HepG2 (cell line): Measurements from ENCODE around the gene FAM222B. TPM values are rescaled to one million over a fixed set of nuclear protein-coding genes. Genes with fewer than 3 reads are reported as not detected.

Experiments used
- ATAC-seq: fragments of 200-7000 bp; cut with Tn5 transposase; 3 replicates; pipeline ENCODE4 v1.9.1; 2020; ENCODE audit warnings: mild to moderate bottlenecking, moderate library complexity
- BruUV-seq: library from RNA; stranded (reverse); fragments of 400-500 nt; replicated peaks from 2 replicates; lab custom pipeline; 2021; lab: Mats Ljungman, UMichigan
- CTCF ChIA-PET: fragments of 300-600 bp; formaldehyde crosslinking; extraction: SDS; loops from one replicate; lab custom pipeline; 2021; ENCODE audit warnings: low total read pairs, inconsistent platforms, low intra/inter-chr PET ratio; lab: Yijun Ruan, JAX
- POLR2A ChIA-PET: fragments of 350-600 bp; sonication (Branson Sonifier 250); formaldehyde crosslinking; loops from one replicate; lab custom pipeline; 2020; ENCODE audit warnings: antibody characterized with exemption, inconsistent platforms; lab: Yijun Ruan, JAX
- DNase-seq: peaks from one replicate; pipeline ENCODE4 v3.0.0-alpha.2; 2015; ENCODE audit warnings: low spot score
- FAIRE-seq: peaks from 3 replicates; lab custom pipeline; 2011; peaks lifted over from hg19 to GRCh38; lab: Jason Lieb, UNC
- H2AFZ ChIP-seq: one replicate; pipeline ENCODE4 v1.6.1; 2011; ENCODE audit warnings: low read length, inconsistent platforms
- H3K27ac ChIP-seq: fragments of 300-600 bp; 3 replicates; pipeline ENCODE4 v1.8.0; 2011; ENCODE audit warnings: mixed run types, mild to moderate bottlenecking, mixed read lengths, low read length, inconsistent platforms; ENCODE audit not compliant: insufficient read depth; ENCODE audit errors: extremely low read length
- H3K27me3 ChIP-seq, 2 experiments: fragments of 200-600 bp in 1 of 2; 2 replicates in 1 of 2; 3 replicates in 1 of 2; pipeline versions ENCODE4 v1.6.0 to v1.8.0; 2011; ENCODE audit warnings: low read length in 2 of 2, mild to moderate bottlenecking in 2 of 2, moderate library complexity in 2 of 2, inconsistent platforms in 1 of 2; ENCODE audit not compliant: insufficient read depth in 2 of 2, control insufficient read depth in 1 of 2
- H3K36me3 ChIP-seq, 2 experiments: fragments of 200-600 bp in 1 of 2; replicated peaks in 1 of 2; 2 replicates in 1 of 2; 3 replicates in 1 of 2; pipeline versions ENCODE4 v1.5.1 to v1.8.0; 2011; ENCODE audit warnings: low read length in 2 of 2, inconsistent platforms in 1 of 2; ENCODE audit not compliant: insufficient read depth in 2 of 2, control insufficient read depth in 1 of 2
- H3K4me1 ChIP-seq: 2 replicates; pipeline ENCODE4 v1.5.1; 2012; ENCODE audit warnings: low read length, inconsistent platforms; ENCODE audit not compliant: insufficient read depth
- H3K4me2 ChIP-seq: 2 replicates; pipeline ENCODE4 v1.6.0; 2011; ENCODE audit warnings: low read depth, low read length, inconsistent platforms
- H3K4me3 ChIP-seq, 3 experiments: fragments of 200-600 bp in 1 of 3; sonication (generic), shearing (Covaris generic) in 1 of 3; replicated peaks in 1 of 3; 2 replicates each; pipeline ENCODE4 v1.5.1; 2011 to 2016; ENCODE audit warnings: low read length in 3 of 3, inconsistent platforms in 2 of 3, low read depth in 2 of 3, mild to moderate bottlenecking in 2 of 3, control low read depth in 1 of 3, mixed read lengths in 1 of 3; ENCODE audit not compliant: insufficient read depth in 1 of 3
- H3K79me2 ChIP-seq: one replicate; pipeline ENCODE4 v1.6.1; 2011; ENCODE audit warnings: low read length, inconsistent platforms; ENCODE audit not compliant: insufficient read depth
- H3K9ac ChIP-seq: 2 replicates; pipeline ENCODE4 v1.6.0; 2011; ENCODE audit warnings: mild to moderate bottlenecking, low read depth, low read length, inconsistent platforms; ENCODE audit not compliant: insufficient read depth
- H3K9me3 ChIP-seq: 2 replicates; pipeline ENCODE4 v1.5.1; 2012; ENCODE audit warnings: mild to moderate bottlenecking, low read length
- H4K20me1 ChIP-seq: 2 replicates; pipeline ENCODE4 v1.6.0; 2011; ENCODE audit warnings: inconsistent platforms, mild to moderate bottlenecking, low read length, moderate library complexity; ENCODE audit not compliant: insufficient read depth
- ATF4 ChIP-seq, 2 experiments: fragments of 450-650 bp in 1 of 2; sonication (generic) in 1 of 2; formaldehyde crosslinking; IDR thresholded peaks; 2 replicates each; pipeline versions ENCODE4 v1.5.0 to v1.8.0; 2020 to 2022; ENCODE audit warnings: mild to moderate bottlenecking in 1 of 2, missing genetic modification reagents in 1 of 2
- CSRNP2 ChIP-seq: sonication (generic); formaldehyde crosslinking; conservative IDR thresholded peaks from 2 replicates; pipeline ENCODE4 v1.8.0; 2022; ENCODE audit warnings: low read depth, missing genetic modification reagents
- DMTF1 ChIP-seq: sonication (generic); formaldehyde crosslinking; IDR thresholded peaks from 2 replicates; pipeline ENCODE4 v1.4.0; 2020; ENCODE audit warnings: mild to moderate bottlenecking, missing genetic modification reagents
- FOXK1 ChIP-seq: sonication (generic); formaldehyde crosslinking; IDR thresholded peaks from 2 replicates; pipeline ENCODE4 v1.4.0; 2020; ENCODE audit warnings: low read depth, missing genetic modification reagents, borderline replicate concordance
- HNF1B ChIP-seq: sonication (generic); formaldehyde crosslinking; IDR thresholded peaks from 2 replicates; pipeline ENCODE4 v1.5.1; 2020; ENCODE audit warnings: mild to moderate bottlenecking, moderate library complexity, missing genetic modification reagents
- NCOA5 ChIP-seq: sonication (generic); formaldehyde crosslinking; IDR thresholded peaks from 2 replicates; pipeline ENCODE4 v1.4.0; 2020; ENCODE audit warnings: missing genetic modification reagents
- POLR2A ChIP-seq, 2 experiments: IDR thresholded peaks; 2 replicates each; pipeline ENCODE4 v1.6.1; 2011; ENCODE audit warnings: low read depth in 2 of 2, low read length in 2 of 2, mild to moderate bottlenecking in 1 of 2, moderate library complexity in 1 of 2; ENCODE audit not compliant: insufficient read depth in 1 of 2
- RXRB ChIP-seq: IDR thresholded peaks from 2 replicates; pipeline ENCODE4 v1.6.1; 2016; ENCODE audit warnings: borderline replicate concordance, missing genetic modification reagents, missing compliant biosample characterization
- TFE3 ChIP-seq: IDR thresholded peaks from 2 replicates; pipeline ENCODE4 v1.6.1; 2016
- ZFP62 ChIP-seq: sonication (generic); formaldehyde crosslinking; IDR thresholded peaks from 2 replicates; pipeline ENCODE4 v1.4.0; 2020; ENCODE audit warnings: missing genetic modification reagents
- ZNF274 ChIP-seq: sonication (generic); formaldehyde crosslinking; IDR thresholded peaks from 2 replicates; pipeline ENCODE4 v1.5.1; 2020; ENCODE audit warnings: mild to moderate bottlenecking, missing genetic modification reagents
- ZNF580 ChIP-seq: IDR thresholded peaks from 2 replicates; pipeline ENCODE4 v1.6.1; 2016; ENCODE audit warnings: low read depth, borderline replicate concordance
- ZSCAN25 ChIP-seq: sonication (generic); formaldehyde crosslinking; IDR thresholded peaks from 2 replicates; pipeline ENCODE4 v1.8.0; 2022; ENCODE audit warnings: mild to moderate bottlenecking, missing genetic modification reagents
- WGBS: methylation state at CpG from one replicate; pipeline ENCODE4 v1.1.6; 2017; ENCODE audit warnings: low lambda C conversion rate; 5-methylcytosine and 5-hydroxymethylcytosine counted together
- in situ Hi-C: cut with HindIII; loops from 2 replicates; pipeline ENCODE4 v1.10.0; 2017; ENCODE audit warnings: low pct_unique_long_range_greater_than_20kb; ENCODE audit not compliant: extremely low pct_ligation_motif_present
- intact Hi-C: fragments of 100-400 bp; cut with micrococcal nuclease; formaldehyde crosslinking; loops from one replicate; pipeline ENCODE4 v1.10.0; 2022; ENCODE audit not compliant: unreplicated experiment
- polyA plus RNA-seq, 8 experiments: library from polyadenylated mRNA; depleted of rRNA in 3 of 8; stranded (reverse) in 7 of 8; unstranded in 1 of 8; fragments of >200 nt; fragmentation: Illumina TruSeq in 4 of 8; extraction: Trizol in 4 of 8; gene quantifications; 2 replicates each; pipeline versions ENCODE4 v1.2.1 to v1.2.3, GENCODE V29; 2011 to 2016; ENCODE audit warnings: low read depth in 4 of 8, missing spikeins in 1 of 8, mixed read lengths in 1 of 8; ENCODE audit not compliant: insufficient read depth in 1 of 8
- total RNA-seq, 5 experiments: library from RNA; depleted of rRNA; stranded (reverse); fragments of >200 nt; fragmentation: Illumina TruSeq; extraction: Trizol; gene quantifications; 2 replicates each; pipeline ENCODE4 v1.2.3, GENCODE V29; 2016; ENCODE audit warnings: low read depth in 1 of 5

Gene FAM222B
- total and polyA plus RNA-seq, 2 of the 13 experiments (the other 11 are each of a cell fraction or from before 2014, with no cell fraction given): 3.5 to 7.3 TPM

GRCh38 chr17:28812091-28812747 is 30.4 kb downstream of the FAM222B start (continued):
- TF ChIP-seq HNF1B (CRISPR knock-in tag) (no peak), TFE3 (CRISPR knock-in tag) (no peak), ZNF274 (CRISPR knock-in tag) (no peak; the same call in 1 of the 2 replicates), FOXK1 (CRISPR knock-in tag) (0 out of 2 replicates have a peak, but pooled peaks have one; percentile 28), NCOA5 (no peak), ZFP62 (CRISPR knock-in tag) (no peak)
- TF ChIP-seq, all 625 proteins: peak for 102

GRCh38 chr17:28811651-28812090 is 30.9 kb downstream of the FAM222B start:
- Histone ChIP-seq H3K27ac (peak overlapping the region; percentile 67), H3K9ac (peak overlapping the region; percentile 80), H3K4me2 (peak overlapping the region; percentile 75), H3K79me2 (peaks cover 52% of the 10 kb centered on the region), H3K36me3 (no peaks in the 10 kb centered on the region), H3K4me1 (peaks cover 56% of the 10 kb centered on the region), H3K9me3 (no peaks in the 10 kb centered on the region), H4K20me1 (peaks cover 10% of the 10 kb centered on the region; the same call in 1 of the 2 replicates), H3K27me3 (no peaks in the 10 kb centered on the region), H2AFZ (no peak overlapping the region), H3K4me3 (peak overlapping the region; percentile 84 to 91 (median 87))
- FAIRE-seq: peak; percentile 78
- POLR2A ChIA-PET: interaction anchor here (0.9 to 1.8 kb wide), 5 partner anchors 30 to 140 kb away, joined by 3 to 5 read pairs (median 4); no protein-coding TSS in a partner anchor
- TSS peak; percentile 58 for BruUV-seq
- peak; percentile 36 for DNase-seq
- 1% methylated on average over 6 of the region's 6 CpGs for WGBS
- CTCF ChIA-PET: no interaction called here
- in situ Hi-C loops: no loop called here
- peak; percentile 13 for ATAC-seq
- intact Hi-C loops: no loop called here
- TF ChIP-seq POLR2A (IDR thresholded peaks at IDR 0.05; ENCODE audit: insufficient read depth in 1 of 2, low read depth in 2 of 2, low read length in 2 of 2) (0 out of 4 replicates have a peak, but pooled peaks of 1 of the 2 experiments have one; percentile 29), ATF4 (CRISPR knock-in tag; IDR thresholded peaks at IDR 0.05) (no peak), RXRB (CRISPR knock-in tag) (0 out of 2 replicates have a peak, but pooled peaks have one; percentile 5), CSRNP2 (CRISPR knock-in tag) (no peak), ZNF580 (CRISPR knock-in tag) (peak; percentile 12; the same call in 1 of the 2 replicates), DMTF1 (CRISPR knock-in tag) (no peak), ZSCAN25 (no peak)
